ENCODE results near the gene MRM3.

MRM3 gene

DNA sequence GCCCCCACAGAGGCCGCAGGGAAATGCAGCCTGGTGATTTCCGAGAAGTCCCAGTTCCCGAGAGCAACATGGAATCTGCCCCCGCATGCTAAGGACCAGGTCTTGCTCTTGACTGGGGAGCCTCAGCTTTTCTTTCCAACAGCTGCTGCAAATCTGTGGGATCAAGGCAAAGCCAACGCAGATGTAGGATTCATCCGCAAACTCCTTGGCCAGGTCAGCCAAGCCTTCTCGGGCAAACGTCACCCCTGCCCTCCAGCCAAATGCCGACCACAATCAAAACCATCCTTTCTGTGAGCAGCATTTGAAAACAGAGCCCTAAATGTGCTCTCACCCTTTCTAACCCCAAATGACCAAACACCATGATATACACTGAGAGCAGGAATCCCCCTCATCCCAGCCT, 54.0 kb downstream of the MRM3 start:
- Mint-ChIP-seq H3K9me3 (no peaks in the 10 kb centered on the region), H3K27ac (no peak overlapping the region), H3K4me3 (no peak overlapping the region), H3K4me1 (ENCODE audit: low read depth) (no peaks in the 10 kb centered on the region), H3K36me3 (ENCODE audit: low read depth) (no peaks in the 10 kb centered on the region), H3K27me3 (ENCODE audit: low read depth) (no peaks in the 10 kb centered on the region)

DNA sequence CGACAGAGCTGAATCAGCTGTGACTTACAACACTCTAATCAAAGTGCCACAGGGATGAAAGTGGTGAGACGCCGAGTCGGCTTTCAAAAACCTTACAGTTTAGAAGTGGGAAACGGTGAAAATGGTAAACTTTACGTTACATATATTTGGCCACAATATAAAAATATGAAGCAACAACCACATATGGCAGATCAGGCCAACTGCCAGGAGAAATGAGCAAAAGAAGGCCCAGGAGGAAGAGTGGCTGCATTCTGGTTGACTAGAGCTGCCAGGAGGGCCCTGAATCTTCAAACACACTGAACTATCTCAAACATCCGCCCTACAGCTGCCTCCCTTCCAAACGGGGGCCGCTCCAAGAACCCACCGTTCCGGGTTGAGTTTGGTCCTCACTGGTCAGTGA, 56.3 kb downstream of the MRM3 start:
- Mint-ChIP-seq H3K4me1 (ENCODE audit: low read depth) (no peaks in the 10 kb centered on the region), H3K27me3 (ENCODE audit: low read depth) (peaks cover 4% of the 10 kb centered on the region), H3K36me3 (ENCODE audit: low read depth) (no peaks in the 10 kb centered on the region), H3K4me3 (no peak overlapping the region), H3K9me3 (no peaks in the 10 kb centered on the region), H3K27ac (no peak overlapping the region)

DNA sequence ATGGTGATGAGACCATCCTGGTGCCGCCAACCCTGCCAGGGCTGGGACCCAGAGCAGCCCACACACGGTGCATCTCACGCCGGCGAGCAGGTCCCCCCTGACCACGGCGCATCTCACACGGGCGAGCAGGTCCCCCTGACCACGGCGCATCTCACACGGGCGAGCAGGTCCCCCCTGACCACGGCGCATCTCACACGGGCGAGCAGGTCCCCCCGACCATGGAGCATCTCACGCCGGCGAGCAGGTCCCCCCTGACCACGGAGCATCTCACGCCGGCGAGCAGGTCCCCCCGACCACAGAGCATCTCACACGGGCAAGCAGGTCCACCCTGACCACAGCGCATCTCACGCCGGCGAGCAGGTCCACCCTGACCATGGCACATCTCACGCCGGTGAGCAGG, 59.2 kb downstream of the MRM3 start:
- Mint-ChIP-seq H3K36me3 (ENCODE audit: low read depth) (no peaks in the 10 kb centered on the region), H3K4me1 (ENCODE audit: low read depth) (no peaks in the 10 kb centered on the region), H3K4me3 (no peak overlapping the region), H3K27me3 (ENCODE audit: low read depth) (peaks cover 16% of the 10 kb centered on the region), H3K9me3 (no peaks in the 10 kb centered on the region), H3K27ac (no peak overlapping the region)

Measured in T-helper 1 cell treated with Interleukin-12 subunit alpha and Interleukin-12 subunit beta and Interleukin-4 antibody, amounts not matched to agents 30 μg/mL and 1 μg/mL, for 36 hours (primary cell).